ENCODE data around the gene DUOX1. TPM values are rescaled to one million over a fixed set of nuclear protein-coding genes. Genes with fewer than 3 reads are reported as not detected.
"Not testable (repeated sequence)": the region's sequence is repeated elsewhere in the genome, so short reads cannot be mapped to it uniquely, and the experiment has no call there.

DUOX1 gene
- 10 to 100 TPM in 1 of 12 donors, 1 to 10 TPM in 8, under 1 TPM in 1, not detected in 2; 0.99 to 23.4 (median 2.3) TPM for polyA plus RNA-seq (ENCODE audit: insufficient read length in 12 of 12)
- long read RNA-seq, donor 1, result 0 reads
- long read RNA-seq, donor 2, result 0 reads
- long read RNA-seq, donor 3, result 0 reads
- long read RNA-seq, donor 4, result 0 reads
- long read RNA-seq, donor 5, result 0 reads
- long read RNA-seq, donor 6, result 0 reads
- long read RNA-seq, donor 7, result 0 reads
- long read RNA-seq, donor 8, result 0 reads
- long read RNA-seq, donor 9, result 0 reads
- long read RNA-seq, donor 10, result 0 reads
- long read RNA-seq, donor 11, result 0 reads

DNA sequence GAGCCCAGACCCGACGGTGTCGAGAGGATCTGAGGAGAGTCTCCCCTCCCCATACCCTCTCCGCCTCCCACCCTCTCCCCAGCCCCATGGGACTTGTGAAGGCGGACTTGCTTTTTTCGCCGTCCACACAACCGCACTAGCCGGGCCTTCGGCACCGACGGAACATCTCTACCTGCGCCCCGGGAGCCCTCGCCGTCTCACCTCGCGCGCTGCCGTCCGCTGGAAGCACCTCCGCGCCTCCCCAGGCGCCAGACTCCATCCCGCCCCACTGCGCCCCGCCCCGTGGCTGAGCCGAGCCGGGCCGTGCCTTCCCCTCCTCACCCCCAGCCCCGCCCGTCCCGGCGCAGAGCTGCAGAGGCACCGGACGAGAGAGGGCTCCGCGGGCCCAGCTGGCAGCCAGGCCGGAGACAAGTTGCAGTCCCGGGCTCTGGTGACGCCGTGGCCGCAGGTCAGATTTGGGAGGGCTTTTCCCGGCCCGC, at the start of gene DUOX1, which contains the start of gene DUOXA1:
Gene DUOX1, plus strand, starts transcription at position 344 of the 479 bp plus-strand sequence. CDS start 1,973 bp downstream, outside the sequence.
Gene DUOXA1, minus strand, starts transcription at position 229 of the 479 bp plus-strand sequence. CDS start 6,865 bp downstream, outside the sequence.
- no peak for DNase-seq

DNA sequence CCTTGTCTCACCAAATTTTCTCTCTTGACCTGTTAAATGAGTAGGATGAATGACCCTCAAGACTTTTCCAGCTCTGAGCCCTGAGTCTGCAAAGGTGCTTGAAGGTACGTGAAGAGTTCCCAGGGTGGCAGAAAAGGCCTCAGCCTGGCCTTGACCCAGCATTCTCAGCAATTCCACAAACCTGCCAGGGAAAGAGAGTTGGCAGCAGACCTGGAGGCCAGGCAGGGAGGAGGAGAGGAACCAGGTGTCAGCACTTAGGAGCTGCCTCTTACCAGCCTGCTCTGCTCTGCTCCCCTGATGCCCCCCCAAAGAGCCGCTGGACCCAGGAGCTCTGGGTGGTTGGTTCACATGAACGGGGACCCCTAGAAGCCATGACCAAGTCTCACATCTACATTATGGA, 49.2 kb upstream of the DUOX1 start:
- not testable (repeated sequence) for DNase-seq

DNA sequence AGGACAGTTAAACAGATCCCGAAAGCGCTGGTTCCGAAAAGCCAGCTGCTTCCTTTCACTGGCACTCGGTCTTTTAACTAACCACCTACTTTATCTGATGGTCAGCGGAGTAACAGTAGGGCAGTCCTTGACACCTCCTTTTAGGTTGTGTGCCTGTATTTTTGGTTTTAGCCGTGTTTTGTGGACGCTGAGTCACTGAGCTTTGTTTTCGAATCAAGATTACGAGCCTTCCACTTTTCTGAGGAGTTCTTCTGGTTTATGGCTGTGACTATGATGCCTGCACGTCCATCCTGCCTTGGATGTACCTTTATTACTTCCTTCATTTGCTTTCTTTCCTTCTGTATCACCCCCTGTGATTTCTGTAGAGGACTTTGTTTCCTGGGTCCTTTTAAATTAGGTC, 47.4 kb upstream of the DUOX1 start:
- not testable (repeated sequence) for DNase-seq

DNA sequence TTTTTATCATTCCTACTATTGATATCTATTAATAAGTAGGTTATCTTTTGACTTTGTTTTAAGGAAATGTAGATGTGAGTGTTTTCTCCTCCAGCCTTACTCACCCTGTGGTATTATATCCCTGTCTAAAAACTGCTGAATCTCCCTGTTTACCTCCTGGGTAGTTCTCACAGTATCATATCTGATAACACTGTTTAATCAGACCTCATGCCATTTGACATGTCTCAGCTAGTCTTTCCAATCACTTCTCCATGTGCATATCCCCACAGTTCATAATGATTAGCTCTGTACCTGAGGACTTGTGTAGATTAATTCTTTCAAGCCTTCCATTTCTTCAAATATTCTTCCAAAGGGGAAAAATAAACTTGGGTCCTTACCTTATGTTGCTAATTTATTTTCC, 46.6 kb upstream of the DUOX1 start:
- DNase-seq, result no peak

DNA sequence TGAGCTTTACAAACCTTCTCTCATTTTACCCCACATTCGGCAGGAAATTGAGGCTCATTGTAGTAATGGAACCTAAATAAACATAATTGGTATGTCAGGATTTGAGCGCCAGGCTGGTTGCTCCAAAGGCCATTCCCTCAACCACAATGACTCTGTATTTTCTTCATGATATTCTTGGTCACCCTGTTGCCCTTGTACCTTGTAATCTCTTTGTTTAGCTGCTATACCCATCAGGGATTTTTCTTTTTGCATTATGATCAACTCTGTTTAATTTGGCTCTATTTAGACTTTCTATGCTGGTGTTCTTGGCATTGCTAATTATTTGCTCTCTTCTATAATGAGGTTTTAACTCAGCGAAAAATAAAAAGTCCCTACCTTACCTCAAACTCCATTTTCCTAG, 45.6 kb upstream of the DUOX1 start:
- no peak for DNase-seq

DNA sequence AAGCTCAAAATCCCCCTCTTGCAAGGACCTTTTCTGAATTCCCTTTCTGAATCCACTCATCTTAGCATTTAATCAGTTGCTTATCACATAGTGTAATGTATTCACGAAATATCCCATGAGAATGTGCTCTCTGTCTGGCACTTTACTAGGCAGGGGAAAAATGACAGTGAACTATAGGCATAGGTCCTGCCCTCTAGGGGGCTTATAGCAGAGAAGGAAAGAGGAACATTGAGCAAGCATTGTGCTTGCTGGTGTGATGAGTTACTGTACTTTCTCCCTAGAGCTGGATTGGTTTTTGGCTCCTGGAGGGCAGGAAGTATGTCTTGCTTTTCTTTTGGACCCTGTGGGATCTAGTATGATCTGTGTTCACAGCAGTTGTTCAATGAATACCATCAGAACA, 42.3 kb upstream of the DUOX1 start:
- DNase-seq, result no peak

DNA sequence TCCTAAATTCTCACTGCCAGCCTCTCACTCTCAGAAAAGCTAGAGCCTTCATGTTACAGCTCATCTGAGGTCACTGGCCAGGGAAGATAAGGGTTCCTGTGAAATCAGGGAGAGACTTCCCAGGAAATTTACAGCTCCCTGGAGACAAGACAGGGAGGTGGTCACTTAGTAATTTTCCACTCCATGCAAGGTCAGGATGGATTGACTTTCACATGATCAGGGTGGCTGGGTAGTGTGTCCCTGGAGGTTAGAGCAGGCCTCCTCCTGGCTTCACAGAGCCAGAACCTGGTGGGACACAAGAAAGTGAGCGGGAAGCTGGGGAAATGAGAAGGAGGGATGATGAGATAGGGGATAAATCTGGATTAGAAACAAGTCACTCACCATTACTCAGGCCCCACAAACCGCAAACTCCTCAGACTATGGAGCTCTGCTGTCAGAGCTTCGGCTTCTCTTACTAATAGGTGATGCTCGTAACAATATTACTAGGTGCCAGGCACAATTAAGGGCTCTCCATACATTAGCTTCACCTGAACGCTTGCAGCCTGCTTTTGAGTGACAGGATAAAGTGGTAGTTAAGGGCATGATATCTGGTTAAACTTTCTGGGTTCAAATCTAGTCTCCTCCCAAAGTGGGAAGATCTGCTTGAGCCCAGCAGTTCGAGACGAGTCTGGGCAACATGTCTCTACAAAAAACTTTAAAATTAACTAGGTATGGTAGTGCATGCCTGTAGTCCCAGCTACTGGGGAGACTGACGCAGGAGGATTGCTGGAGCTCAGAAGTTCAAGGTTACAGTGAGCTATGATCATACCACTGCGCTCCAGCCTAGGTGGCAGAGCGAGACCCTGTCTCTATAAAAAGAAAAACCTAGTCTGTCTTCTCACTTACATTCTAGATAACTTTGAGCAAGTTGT, 40.7 kb upstream of the DUOX1 start:
- no peak for DNase-seq

DNA sequence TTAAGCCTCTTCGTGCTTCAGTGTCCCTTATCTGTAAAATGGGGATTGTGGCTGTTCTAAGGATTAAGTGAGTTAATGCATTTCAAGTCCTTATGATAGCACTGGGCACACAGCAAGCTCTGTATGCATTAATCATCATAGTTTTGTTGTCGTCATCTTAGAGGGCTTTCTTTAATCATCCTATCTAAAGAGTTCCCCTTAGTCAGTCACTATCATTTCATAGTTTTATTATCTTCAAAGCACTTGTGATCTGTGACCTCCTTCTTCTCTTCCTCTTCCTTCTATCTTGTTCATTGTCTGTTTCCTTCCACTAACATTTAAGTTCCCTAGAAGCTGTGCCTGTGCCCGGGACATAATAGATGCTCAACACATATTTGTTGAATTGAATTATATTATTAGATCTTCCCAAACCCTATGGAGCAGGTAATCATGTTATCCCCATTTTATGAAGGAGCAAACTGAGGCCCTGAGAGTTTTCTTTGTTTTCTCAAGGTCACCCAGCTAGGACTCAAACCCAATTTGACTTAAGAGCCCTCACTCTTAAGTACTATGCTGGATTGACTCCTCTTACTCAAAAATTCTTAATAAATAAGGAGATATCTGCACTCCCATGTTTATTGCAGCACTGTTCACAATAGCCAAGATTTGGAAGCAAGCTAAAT, 40.0 kb upstream of the DUOX1 start:
- DNase-seq, result no peak

DNA sequence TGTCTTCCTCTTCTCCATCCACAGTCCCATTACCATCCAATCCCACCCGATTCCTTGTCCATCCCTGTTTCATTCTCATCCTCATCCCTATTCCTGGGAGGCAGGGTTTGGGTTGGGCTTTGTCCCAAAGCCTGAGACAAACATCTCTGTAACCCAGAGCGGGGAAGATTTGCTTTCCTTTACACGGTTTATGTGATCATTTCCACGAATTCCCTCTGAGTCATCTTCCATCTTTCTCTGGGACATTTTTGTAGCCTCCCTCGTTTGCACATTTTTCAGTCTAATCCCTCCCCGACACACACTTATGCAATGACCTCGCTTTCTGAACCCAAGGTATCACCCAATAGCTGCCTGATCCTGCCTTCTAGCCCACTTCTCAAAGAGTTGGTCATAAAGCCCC, 38.6 kb upstream of the DUOX1 start:
- no peak for DNase-seq

DNA sequence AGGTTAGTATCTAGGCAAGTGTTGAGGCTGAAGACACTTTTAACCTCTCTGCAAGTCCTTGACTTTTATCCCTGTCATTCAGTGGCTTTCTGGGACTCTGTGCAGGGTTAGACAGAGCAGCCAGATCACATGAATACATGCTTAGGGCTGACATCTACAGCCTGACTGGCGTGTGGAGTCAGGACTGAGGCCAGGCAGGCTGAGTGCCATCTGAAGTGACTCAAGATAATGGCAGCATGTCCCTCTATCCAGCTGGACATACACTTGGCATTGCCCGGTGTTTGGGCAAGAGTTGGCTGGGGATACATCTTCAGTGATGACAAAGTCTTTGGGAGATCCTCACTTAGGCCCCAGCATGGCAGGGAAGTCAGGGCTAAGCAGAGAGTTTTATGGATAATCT, 38.2 kb upstream of the DUOX1 start:
- DNase-seq, result no peak

DNA sequence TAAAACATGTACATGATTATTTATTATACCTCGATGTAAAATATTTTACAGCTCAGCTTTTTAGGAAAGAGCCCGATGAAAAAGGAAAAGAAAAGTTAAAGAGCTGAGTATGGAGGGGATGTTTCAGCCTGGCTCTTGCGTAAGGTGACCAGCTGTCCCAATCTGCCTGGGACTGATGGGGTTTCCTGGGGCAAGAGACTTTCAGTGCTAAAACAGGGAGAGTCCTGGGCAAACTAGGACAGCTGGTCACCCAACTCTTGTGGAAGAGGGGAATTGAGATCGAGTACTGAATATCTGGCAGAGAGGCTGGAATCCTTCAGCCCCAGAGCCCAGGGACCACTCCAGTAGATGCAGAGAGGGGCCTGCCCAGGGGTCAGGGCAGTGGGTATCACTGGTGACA, 36.8 kb upstream of the DUOX1 start:
- DNase-seq, result no peak

DNA sequence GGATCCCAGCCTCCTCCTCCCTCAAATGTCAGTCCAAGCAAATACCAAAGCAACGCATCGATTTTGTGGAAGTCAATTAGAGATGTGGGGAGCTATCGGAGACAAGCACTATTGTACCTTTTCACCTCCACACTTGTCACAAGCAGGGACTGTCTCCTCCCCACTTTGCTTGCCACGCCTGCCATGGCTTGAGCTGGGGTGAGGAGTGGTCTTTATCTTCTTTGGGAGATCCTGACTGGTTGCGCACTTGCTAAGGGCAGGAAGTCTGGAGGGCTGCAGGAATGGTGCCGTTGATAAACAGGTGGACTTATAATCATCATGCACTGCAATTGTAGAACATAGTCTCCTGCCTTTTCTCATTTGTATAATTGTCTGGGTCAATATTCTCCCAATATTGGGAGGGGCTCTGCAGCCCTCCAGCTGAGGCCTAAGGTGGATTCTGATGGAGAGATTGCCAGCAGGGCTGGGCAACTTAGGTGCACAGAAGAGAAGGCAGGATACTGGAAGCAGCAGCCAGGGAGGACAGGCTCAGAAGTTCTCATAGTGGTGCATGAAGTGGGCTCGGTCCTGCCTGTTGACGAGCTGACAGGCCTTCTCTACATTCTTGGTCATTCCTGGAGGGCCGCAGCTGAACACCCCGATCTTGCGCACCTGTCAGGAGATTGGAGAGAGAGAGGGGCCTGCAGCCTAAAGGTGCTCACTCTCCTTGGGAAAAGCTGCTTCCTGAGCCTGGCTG, 36.0 kb upstream of the DUOX1 start:
- no peak for DNase-seq

DNA sequence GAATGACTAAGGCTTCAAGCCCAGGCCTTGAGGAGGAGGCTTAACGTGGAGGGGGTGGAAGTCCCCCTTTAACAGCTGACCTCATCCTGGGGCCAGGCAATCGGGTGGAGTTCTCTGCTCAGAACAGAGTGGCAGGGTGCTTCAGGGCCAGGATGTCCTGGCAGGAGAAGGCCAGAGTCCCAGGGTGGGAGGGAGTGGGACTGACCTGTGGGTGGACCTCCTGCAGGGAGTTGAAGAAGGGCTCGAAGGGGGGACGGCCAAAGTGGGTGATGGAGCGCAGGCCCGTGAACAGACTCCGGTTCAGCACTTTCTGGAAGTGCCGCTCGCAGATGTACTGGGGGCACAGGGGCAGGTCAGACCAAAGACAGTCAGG, 35.5 kb upstream of the DUOX1 start:
- DNase-seq, result no peak

DNA sequence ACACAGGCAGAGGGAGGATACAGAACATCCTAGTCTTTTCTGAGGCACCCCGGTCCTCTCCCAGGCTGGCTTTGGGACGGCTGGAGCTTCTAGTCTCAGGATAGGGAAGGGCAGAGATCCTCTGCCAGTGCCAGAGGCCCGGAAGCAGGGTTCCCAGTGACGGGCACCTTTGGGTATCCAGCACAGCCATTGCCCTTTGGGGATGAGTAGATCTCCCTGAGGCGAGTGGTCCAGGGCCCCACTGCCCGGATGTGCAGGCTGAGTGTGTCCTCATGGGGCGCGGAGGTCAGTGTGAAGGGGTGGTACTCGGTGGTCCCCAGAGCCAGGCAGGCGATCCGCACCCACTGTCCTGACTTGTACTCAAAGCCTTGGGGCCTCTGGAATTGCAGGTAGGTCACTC, 34.1 kb upstream of the DUOX1 start:
- no peak for DNase-seq

DNA sequence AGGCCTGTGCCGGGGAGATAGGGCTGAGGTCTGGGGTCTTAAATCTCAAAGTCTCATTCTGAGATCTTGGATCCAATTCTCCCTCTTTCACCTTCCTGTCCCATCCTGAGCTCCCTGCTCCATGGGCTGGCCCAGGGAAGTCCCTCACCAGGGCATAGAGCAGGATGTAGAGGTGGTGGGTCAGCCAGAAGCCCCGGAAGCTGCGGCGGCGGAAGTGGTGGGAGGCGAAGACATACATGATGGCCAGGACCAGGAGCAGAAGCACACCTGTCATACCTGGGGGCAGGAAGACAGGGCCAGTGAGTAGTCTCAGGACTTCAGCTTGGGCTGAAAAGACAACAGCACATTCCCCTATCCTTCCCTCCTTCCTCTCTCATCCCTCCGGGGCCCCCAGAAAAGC, 32.3 kb upstream of the DUOX1 start:
- DNase-seq, result no peak

DNA sequence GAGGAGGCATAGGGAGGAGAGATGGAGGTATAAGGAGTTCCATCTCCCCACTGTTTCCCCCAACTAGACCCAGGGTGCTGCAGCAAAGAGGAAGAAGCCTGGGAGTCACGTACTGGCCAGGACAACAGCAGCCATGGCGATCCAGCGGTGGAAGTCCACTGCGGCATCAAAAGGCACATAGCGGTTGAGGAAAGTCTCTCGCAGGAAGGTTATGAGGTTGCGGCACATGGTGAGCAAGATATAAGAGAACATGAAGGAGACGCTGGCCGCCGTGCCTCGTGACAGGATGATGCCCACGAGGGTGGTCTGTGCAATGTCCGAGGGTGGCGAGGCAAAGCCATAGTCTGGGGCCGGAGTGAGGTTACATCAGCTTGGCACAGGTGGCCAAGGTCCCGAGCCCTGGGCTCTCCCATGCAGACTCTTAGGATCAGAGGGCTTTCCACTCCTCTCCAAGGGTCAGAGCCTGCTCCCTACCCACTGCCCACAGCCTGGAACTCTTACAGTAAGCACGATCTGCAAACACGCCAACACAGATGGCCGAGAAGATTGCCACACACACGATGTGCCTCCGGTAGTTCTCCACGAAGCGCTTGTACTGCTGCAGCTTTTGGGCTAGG, 30.1 kb upstream of the DUOX1 start:
- DNase-seq, result no peak

DNA sequence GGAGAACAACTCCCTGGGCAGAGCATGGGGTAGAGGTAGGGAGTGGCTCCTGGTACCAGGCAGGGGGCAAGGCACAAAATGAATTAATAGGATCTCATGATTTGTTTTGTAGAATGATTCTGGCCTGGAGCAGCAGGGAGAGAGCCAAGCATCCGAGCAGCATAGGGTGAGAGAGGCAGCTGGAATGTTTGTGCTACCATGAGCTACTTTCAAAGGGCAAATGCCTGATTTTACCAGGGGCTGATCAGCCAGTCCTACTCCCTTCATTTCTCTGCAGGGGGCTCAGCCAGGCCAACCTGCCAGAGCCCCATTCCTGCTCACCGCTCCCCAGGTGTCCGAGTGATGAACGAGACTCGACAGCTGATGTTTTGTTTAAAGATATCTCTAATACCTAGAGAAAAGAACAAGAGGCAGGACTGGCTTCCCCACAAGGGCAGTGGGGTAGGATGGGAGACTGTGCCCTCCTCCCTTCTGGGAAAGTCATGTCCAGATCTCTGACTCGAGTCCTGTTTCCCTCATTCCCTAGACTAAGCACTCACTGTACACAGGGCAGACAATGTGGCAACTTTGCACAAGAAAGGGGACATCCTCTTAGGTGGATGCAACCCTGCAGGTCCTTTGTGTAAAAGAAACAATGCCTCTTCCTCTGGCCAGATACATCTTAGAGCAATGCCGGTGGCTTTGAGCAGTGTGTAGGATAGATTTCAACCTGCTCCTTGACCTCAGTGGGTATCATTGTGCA, 28.7 kb upstream of the DUOX1 start:
- DNase-seq, result no peak

DNA sequence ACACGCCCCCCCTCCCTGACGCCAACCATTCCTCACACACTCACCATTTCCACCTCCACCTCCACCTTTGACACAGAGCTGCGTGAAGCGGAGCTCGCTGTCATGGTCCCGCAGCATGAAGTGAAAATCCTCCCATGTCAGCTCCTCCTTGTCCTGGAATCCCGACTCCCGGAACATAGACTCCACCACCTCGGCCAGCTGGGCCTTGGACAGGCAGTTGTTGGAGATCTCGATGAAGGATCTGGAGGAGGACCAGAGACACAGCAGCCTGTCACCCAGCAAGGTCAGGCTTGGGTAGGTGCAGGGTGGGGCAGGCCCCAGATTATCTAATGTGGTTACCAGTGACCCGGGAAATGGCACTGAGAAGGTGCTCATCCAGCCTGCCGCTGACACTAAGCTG, 28.0 kb upstream of the DUOX1 start:
- no peak for DNase-seq

DNA sequence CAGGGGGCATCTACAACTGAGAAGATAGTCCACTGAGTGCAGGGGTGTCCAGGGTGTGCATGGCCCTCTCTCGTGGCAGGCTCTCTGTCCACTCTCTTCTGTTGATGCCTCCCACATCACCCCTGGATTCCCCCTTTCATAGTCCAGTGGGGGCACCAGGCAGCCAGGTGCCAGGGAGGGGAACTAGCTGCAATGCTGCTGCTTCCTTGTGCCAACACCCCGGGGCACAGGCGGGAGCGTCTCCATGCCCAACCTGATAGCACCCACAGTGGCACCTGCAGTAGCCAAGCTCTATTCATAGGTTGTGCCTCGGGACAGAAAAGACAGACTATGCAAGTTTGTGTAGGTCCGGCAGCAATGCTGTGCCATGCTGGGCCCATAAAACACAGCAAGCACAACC, 27.6 kb upstream of the DUOX1 start:
- no peak for DNase-seq

DNA sequence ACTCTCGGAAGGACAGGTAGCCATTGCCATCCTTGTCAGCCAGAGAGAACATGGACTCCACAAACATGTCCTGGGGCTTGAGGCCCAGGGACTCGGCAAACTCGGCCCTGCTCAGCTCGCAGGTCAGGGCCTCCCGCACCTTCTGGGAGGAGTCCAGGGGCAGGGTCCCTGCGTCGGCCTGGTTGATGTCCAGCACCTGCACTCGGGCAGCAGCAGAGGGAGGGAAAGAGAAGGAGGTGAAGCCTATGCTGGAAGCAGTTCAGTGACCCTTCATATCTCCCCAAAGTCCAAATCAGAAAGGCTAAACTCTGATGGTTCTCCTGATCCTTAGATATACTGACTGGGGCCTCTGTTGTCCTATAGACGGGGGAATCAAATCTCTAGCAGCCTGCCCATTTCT, 25.6 kb upstream of the DUOX1 start:
- not testable (repeated sequence) for DNase-seq

DNA sequence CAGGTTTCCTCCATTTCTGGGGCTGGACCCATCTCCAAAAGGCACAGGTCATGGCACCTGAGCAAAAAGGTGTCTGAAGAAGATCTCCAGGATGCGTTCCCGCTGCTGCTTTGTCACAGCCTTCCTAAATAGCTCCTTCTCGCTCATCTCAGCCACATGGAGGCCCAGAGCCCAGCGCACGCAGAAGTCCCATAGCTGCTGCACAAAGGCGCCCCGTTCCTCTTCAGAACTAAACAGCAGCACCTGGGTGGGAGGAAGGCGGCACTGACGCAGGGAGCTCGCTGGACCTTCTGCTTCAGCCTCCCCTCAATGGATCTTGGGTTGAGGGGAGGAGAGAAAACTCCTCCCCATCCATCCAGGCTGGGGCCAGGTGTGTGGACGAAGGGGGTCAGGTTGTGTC, 24.2 kb upstream of the DUOX1 start:
- no peak for DNase-seq
